H1 (cell line): ENCODE measurements around the gene ANXA2. TPM values are rescaled to one million over a fixed set of nuclear protein-coding genes. Genes with fewer than 3 reads are reported as not detected.

Source experiments
- CTCF ChIA-PET: fragments of 300-600 bp; sonication (Branson Sonifier 250); formaldehyde crosslinking; loops from one replicate; lab custom pipeline; 2021; ENCODE audit not compliant: partially characterized antibody; lab: Charles Lee
- POLR2A ChIA-PET: fragments of 300-600 bp; sonication (Branson Sonifier 250); formaldehyde crosslinking; loops from one replicate; lab custom pipeline; 2021; ENCODE audit warnings: inconsistent platforms; ENCODE audit not compliant: partially characterized antibody; lab: Charles Lee
- DNase-seq, 2 experiments: peaks; one replicate each; pipeline versions ENCODE4 v3.0.0 to v3.0.0-alpha.2; 2010 to 2022; ENCODE audit warnings: low spot score in 2 of 2, low read depth in 1 of 2, mixed read lengths in 1 of 2
- FAIRE-seq: peaks from 2 replicates; lab custom pipeline; 2011; peaks lifted over from hg19 to GRCh38; lab: Jason Lieb, UNC
- H2AFZ ChIP-seq: 2 replicates; pipeline ENCODE4 v1.8.1; 2012; ENCODE audit warnings: low read length, inconsistent platforms
- H2AK5ac ChIP-seq: 2 replicates; pipeline ENCODE4 v1.6.1; 2013; ENCODE audit warnings: low read depth, low read length
- H2BK120ac ChIP-seq: replicated peaks from 2 replicates; pipeline ENCODE3; 2013; ENCODE audit warnings: low read depth, low read length, inconsistent platforms
- H2BK12ac ChIP-seq: 2 replicates; pipeline ENCODE4 v1.6.1; 2013; ENCODE audit warnings: low read depth, low read length
- H2BK15ac ChIP-seq: 2 replicates; pipeline ENCODE4 v1.6.1; 2013; ENCODE audit warnings: low read length
- H2BK20ac ChIP-seq: 2 replicates; pipeline ENCODE4 v1.6.1; 2013; ENCODE audit warnings: low read length
- H2BK5ac ChIP-seq: 2 replicates; pipeline ENCODE4 v1.6.1; 2013; ENCODE audit warnings: low read depth, low read length
- H3K14ac ChIP-seq: 2 replicates; pipeline ENCODE4 v1.6.1; 2013; ENCODE audit warnings: inconsistent platforms; ENCODE audit not compliant: insufficient read length
- H3K18ac ChIP-seq: 2 replicates; pipeline ENCODE4 v1.6.1; 2013; ENCODE audit warnings: low read length; ENCODE audit errors: extremely low read depth
- H3K23ac ChIP-seq: 2 replicates; pipeline ENCODE4 v1.6.1; 2013; ENCODE audit warnings: inconsistent platforms; ENCODE audit not compliant: insufficient read length
- H3K23me2 ChIP-seq: 2 replicates; pipeline ENCODE4 v1.6.1; 2013; ENCODE audit warnings: low read depth, low read length
- H3K27ac ChIP-seq: 2 replicates; pipeline ENCODE4 v1.6.1; 2011; ENCODE audit warnings: low read depth, low read length, inconsistent platforms
- H3K27me3 ChIP-seq, 4 experiments: replicated peaks in 1 of 4; 1 replicate in 1 of 4; 2 replicates in 3 of 4; pipeline versions ENCODE4 v1.6.1 to v1.8.1; 2011 to 2013; ENCODE audit warnings: low read length in 3 of 4, mild to moderate bottlenecking in 3 of 4, inconsistent platforms in 2 of 4, mixed read lengths in 2 of 4, moderate library complexity in 1 of 4; ENCODE audit not compliant: control insufficient read depth in 3 of 4, insufficient read depth in 3 of 4; ENCODE audit errors: extremely low read depth in 1 of 4
- H3K36me3 ChIP-seq, 4 experiments: 2 replicates each; pipeline versions ENCODE4 v1.6.1 to v1.8.1; 2011 to 2013; ENCODE audit warnings: mild to moderate bottlenecking in 4 of 4, low read length in 3 of 4, moderate library complexity in 2 of 4, control low read depth in 1 of 4, inconsistent platforms in 1 of 4; ENCODE audit not compliant: insufficient read depth in 4 of 4, control insufficient read depth in 2 of 4
- H3K4ac ChIP-seq: replicated peaks from 2 replicates; pipeline ENCODE3; 2013; ENCODE audit warnings: low read length, low read depth, mixed read lengths, inconsistent platforms; ENCODE audit not compliant: insufficient read length
- H3K4me1 ChIP-seq, 4 experiments: replicated peaks in 1 of 4; 1 replicate in 1 of 4; 2 replicates in 3 of 4; pipeline versions ENCODE4 v1.6.1 to v1.8.1; 2011 to 2013; ENCODE audit warnings: low read length in 3 of 4, inconsistent platforms in 2 of 4, mixed read lengths in 1 of 4; ENCODE audit not compliant: insufficient read depth in 4 of 4, control insufficient read depth in 3 of 4
- H3K4me2 ChIP-seq, 2 experiments: 2 replicates each; pipeline versions ENCODE4 v1.6.1 to v1.8.1; 2011 to 2013; ENCODE audit warnings: low read depth in 2 of 2, low read length in 2 of 2, control low read depth in 1 of 2, inconsistent platforms in 1 of 2, mild to moderate bottlenecking in 1 of 2; ENCODE audit not compliant: insufficient read depth in 1 of 2
- H3K4me3 ChIP-seq, 4 experiments: fragments of 200-600, 300-600 bp in 1 of 4; sonication (generic), shearing (Covaris generic), sonication (Bioruptor Twin) in 1 of 4; 2 replicates each; pipeline versions ENCODE4 v1.5.1 to v1.8.1; 2011 to 2016; ENCODE audit warnings: low read length in 4 of 4, low read depth in 3 of 4, control low read depth in 2 of 4, inconsistent platforms in 2 of 4, mild to moderate bottlenecking in 2 of 4, mixed read lengths in 1 of 4, moderate library complexity in 1 of 4; ENCODE audit not compliant: insufficient read depth in 2 of 4; ENCODE audit errors: extremely low read depth in 1 of 4
- H3K56ac ChIP-seq: replicated peaks from 2 replicates; pipeline ENCODE3; 2013; ENCODE audit warnings: low read depth, mild to moderate bottlenecking, mixed read lengths, low read length, inconsistent platforms; ENCODE audit not compliant: insufficient read length
- H3K79me1 ChIP-seq: 2 replicates; pipeline ENCODE4 v1.6.1; 2013; ENCODE audit warnings: low read depth, low read length, control low read depth
- H3K79me2 ChIP-seq, 2 experiments: 2 replicates each; pipeline versions ENCODE4 v1.6.1 to v1.8.1; 2012 to 2013; ENCODE audit warnings: low read length in 2 of 2, mild to moderate bottlenecking in 2 of 2, inconsistent platforms in 1 of 2; ENCODE audit not compliant: insufficient read depth in 2 of 2, control insufficient read depth in 1 of 2
- H3K9ac ChIP-seq, 4 experiments: replicated peaks in 1 of 4; 1 replicate in 1 of 4; 2 replicates in 3 of 4; pipeline versions ENCODE4 v1.6.1 to v1.8.1; 2011 to 2013; ENCODE audit warnings: low read depth in 3 of 4, low read length in 3 of 4, control low read depth in 2 of 4, mild to moderate bottlenecking in 2 of 4, moderate library complexity in 2 of 4, inconsistent platforms in 1 of 4; ENCODE audit errors: extremely low read depth in 1 of 4
- H3K9me3 ChIP-seq, 2 experiments: 2 replicates each; pipeline versions ENCODE4 v1.6.1 to v1.8.1; 2012 to 2013; ENCODE audit warnings: mild to moderate bottlenecking in 2 of 2, moderate library complexity in 2 of 2, control low read depth in 1 of 2, inconsistent platforms in 1 of 2, low read depth in 1 of 2, low read length in 1 of 2, mixed read lengths in 1 of 2; ENCODE audit not compliant: insufficient read depth in 2 of 2
- H4K20me1 ChIP-seq, 2 experiments: replicated peaks in 1 of 2; 2 replicates each; pipeline versions ENCODE3 to v1.8.1; 2011 to 2013; ENCODE audit warnings: inconsistent platforms in 2 of 2, low read length in 2 of 2, mild to moderate bottlenecking in 1 of 2; ENCODE audit not compliant: insufficient read depth in 2 of 2, control insufficient read depth in 1 of 2
- H4K5ac ChIP-seq: 2 replicates; pipeline ENCODE4 v1.6.1; 2013; ENCODE audit warnings: low read length, low read depth, mixed read lengths, inconsistent platforms; ENCODE audit not compliant: insufficient read length
- H4K8ac ChIP-seq: 2 replicates; pipeline ENCODE4 v1.8.0; 2013; ENCODE audit warnings: mild to moderate bottlenecking, moderate library complexity, low read length, inconsistent platforms; ENCODE audit not compliant: insufficient read depth; ENCODE audit errors: extremely low read depth
- H4K91ac ChIP-seq: replicated peaks from 2 replicates; pipeline ENCODE3; 2013; ENCODE audit warnings: low read length, mixed read lengths, inconsistent platforms; ENCODE audit not compliant: insufficient read length
- CTCF ChIP-seq, 3 experiments: IDR thresholded peaks; 1 replicate in 2 of 3; 2 replicates in 1 of 3; pipeline versions ENCODE4 v1.5.1 to v1.6.1; 2011; ENCODE audit warnings: low read length in 3 of 3, mild to moderate bottlenecking in 3 of 3, inconsistent platforms in 2 of 3, low read depth in 1 of 3, moderate library complexity in 1 of 3; ENCODE audit not compliant: insufficient read depth in 1 of 3; ENCODE audit errors: control extremely low read depth in 1 of 3
- FOSL1 ChIP-seq: IDR thresholded peaks from 2 replicates; pipeline ENCODE4 v1.6.1; 2011; ENCODE audit warnings: mild to moderate bottlenecking, low read depth, low read length, moderate library complexity; ENCODE audit not compliant: insufficient read depth
- SIRT6 ChIP-seq: IDR thresholded peaks from one replicate; pipeline ENCODE4 v1.7.1; 2012; ENCODE audit warnings: low read length, inconsistent platforms
- SUZ12 ChIP-seq: fragments of 200-600 bp; sonication (generic); IDR thresholded peaks from 2 replicates; pipeline ENCODE4 v1.6.1; 2012; ENCODE audit warnings: mild to moderate bottlenecking, inconsistent platforms, low read length, moderate library complexity, mixed read lengths
- YY1 ChIP-seq: IDR thresholded peaks from 2 replicates; pipeline ENCODE4 v1.6.1; 2011; ENCODE audit warnings: low read depth, mild to moderate bottlenecking, low read length
- WGBS, 2 experiments: shearing (Covaris generic) in 1 of 2; methylation state at CpG; one replicate each; pipeline versions ENCODE4 v1.1.6 to v1.1.7; 2013 to 2015; ENCODE audit warnings: low lambda C conversion rate in 2 of 2, mixed read lengths in 2 of 2, inconsistent platforms in 1 of 2, low coverage in 1 of 2, missing lambda C conversion rate in 1 of 2; ENCODE audit not compliant: insufficient replicate concordance in 2 of 2, insufficient coverage in 1 of 2, insufficient read length in 1 of 2; ENCODE audit errors: extremely low coverage in 1 of 2, missing lambda C conversion rate in 1 of 2; 5-methylcytosine and 5-hydroxymethylcytosine counted together
- polyA plus RNA-seq, 7 experiments: library from polyadenylated mRNA; depleted of rRNA in 3 of 7; stranded (reverse) in 5 of 7; unstranded in 2 of 7; fragments of >200 nt in 5 of 7; fragments of 200-250 nt in 2 of 7; gene quantifications; 1 replicate in 5 of 7; 2 replicates in 1 of 7; 4 replicates in 1 of 7; pipeline versions ENCODE4 v1.2.1 to v1.2.3, GENCODE V29; 2011 to 2013; ENCODE audit warnings: missing spikeins in 2 of 7, mixed read lengths in 2 of 7
- total RNA-seq: library from RNA; stranded (reverse); fragmentation: NEBNext Ultra II Directional; extraction: Animal tissue kit (Norgen Biotek cat#: 25700); gene quantifications from 2 replicates; pipeline ENCODE4 v1.2.1, GENCODE V29; 2021

The ANXA2 gene
- total and polyA plus RNA-seq, 2 of the 8 experiments (the other 6 are each of a cell fraction or from before 2014, with no cell fraction given), result 178 to 217 TPM

GRCh38 chr15:60444289-60444912, 46.6 kb upstream of the ANXA2 start:
- Histone ChIP-seq H3K27ac (no peak overlapping the region), H2AFZ (no peak overlapping the region), H3K9me3 (no peaks in the 10 kb centered on the region), H4K20me1 (no peaks in the 10 kb centered on the region), H3K18ac (no peak overlapping the region), H3K79me2 (no peaks in the 10 kb centered on the region), H3K23me2 (no peaks in the 10 kb centered on the region), H3K56ac (no peak overlapping the region), H3K4ac (no peak overlapping the region), H2AK5ac (no peak overlapping the region), H2BK20ac (no peak overlapping the region), H3K14ac (no peak overlapping the region), H2BK12ac (no peak overlapping the region), H3K4me3 (no peak overlapping the region), H2BK5ac (no peak overlapping the region), H3K9ac (no peak overlapping the region), H3K23ac (no peak overlapping the region), H3K27me3 (no peaks in the 10 kb centered on the region), H4K5ac (no peak overlapping the region), H3K36me3 (peaks cover 0 to 30% (median 11%) of the 10 kb centered on the region in 4 experiments; a peak in 6 of 8 replicates), H4K8ac (no peak overlapping the region), H4K91ac (no peak overlapping the region), H3K4me2 (no peak overlapping the region), H2BK120ac (no peak overlapping the region), H3K79me1 (no peaks in the 10 kb centered on the region), H3K4me1 (no peaks in the 10 kb centered on the region), H2BK15ac (no peak overlapping the region)
- FAIRE-seq (no peak), DNase-seq (no peak)
- ChIA-PET POLR2A (interaction anchor here (1.0 kb wide), 1 partner anchor 33 kb away, joined by 3 read pairs; no protein-coding TSS in a partner anchor), CTCF (interaction anchor here (0.6 to 5.7 kb wide), 8 partner anchors 15 to 84 kb away, joined by 3 to 73 read pairs (median 4); no protein-coding TSS in a partner anchor)
- WGBS, 2 experiments, result 90% methylated on average over 6 of the region's 6 CpGs; no CpG with 5 or more reads in 1 of the 2 experiments
- TF ChIP-seq YY1, result no peak
- no peak for TF ChIP-seq SIRT6
- no peak for TF ChIP-seq SUZ12
- peak in 1 of 3 experiments; percentile 1; a peak in 2 of 4 replicates for TF ChIP-seq CTCF (IDR thresholded peaks at IDR 0.05; ENCODE audit: control extremely low read depth in 1 of 3, insufficient read depth in 1 of 3, low read depth in 1 of 3, low read length in 3 of 3)
- no peak for TF ChIP-seq FOSL1
